Type B pancreatic cell (in vitro differentiated cells): Measurements from ENCODE around the gene P2RY8. TPM values are rescaled to one million over a fixed set of nuclear protein-coding genes. Genes with fewer than 3 reads are reported as not detected.
"Not testable (repeated sequence)": the region's sequence is repeated elsewhere in the genome, so short reads cannot be mapped to it uniquely, and the experiment has no call there.

Experiments
- DNase-seq: peaks from one replicate; pipeline ENCODE4 v3.0.0; 2021; ENCODE audit warnings: mixed read lengths; ENCODE audit not compliant: unreplicated experiment; ENCODE audit errors: extremely low spot score
- H3K27ac Mint-ChIP-seq: 2 replicates; pipeline ENCODE4 v1.8.0; 2021; ENCODE audit warnings: mild to moderate bottlenecking, mixed read lengths
- H3K27me3 Mint-ChIP-seq: 2 replicates; pipeline ENCODE4 v1.8.0; 2021; ENCODE audit warnings: mixed read lengths
- H3K36me3 Mint-ChIP-seq: 2 replicates; pipeline ENCODE4 v1.8.0; 2021; ENCODE audit warnings: mixed read lengths
- H3K4me1 Mint-ChIP-seq: one replicate; pipeline ENCODE4 v1.8.0; 2021; ENCODE audit warnings: mixed read lengths; ENCODE audit not compliant: unreplicated experiment
- H3K4me3 Mint-ChIP-seq: 2 replicates; pipeline ENCODE4 v1.8.0; 2021; ENCODE audit warnings: mild to moderate bottlenecking, mixed read lengths
- H3K9me3 Mint-ChIP-seq: 2 replicates; pipeline ENCODE4 v1.8.0; 2021; ENCODE audit warnings: mixed read lengths
- CTCF ChIP-seq: fragments of 200-600 bp; sonication (generic); conservative IDR thresholded peaks from 2 replicates; pipeline ENCODE4 v1.5.0; 2021; ENCODE audit warnings: antibody characterized with exemption, mild to moderate bottlenecking
- total RNA-seq: library from RNA; stranded (reverse); gene quantifications from 2 replicates; pipeline ENCODE4 v1.2.1, GENCODE V29; 2021; ENCODE audit warnings: low replicate concordance

P2RY8 gene
- total RNA-seq, 1 donor from 2014 or later, result not detected

- no peak overlapping the region for H3K4me3 Mint-ChIP-seq
- no peaks in the 10 kb centered on the region for H3K36me3 Mint-ChIP-seq
- no peak overlapping the region for H3K27ac Mint-ChIP-seq
- H3K27me3 Mint-ChIP-seq, result peaks cover 5% of the 10 kb centered on the region
- TF ChIP-seq CTCF, result no peak
- DNase-seq, result peak; percentile 25
- no peaks in the 10 kb centered on the region for H3K4me1 Mint-ChIP-seq
- H3K9me3 Mint-ChIP-seq, result peaks cover 5% of the 10 kb centered on the region
These were observed 21.9 kb upstream of the P2RY8 start for GRCh38 chrX:1558761-1559468.

- not testable (repeated sequence) for H3K27me3 Mint-ChIP-seq, H3K4me1 Mint-ChIP-seq, H3K27ac Mint-ChIP-seq, H3K36me3 Mint-ChIP-seq, H3K9me3 Mint-ChIP-seq, H3K4me3 Mint-ChIP-seq
- peak; percentile 4 for DNase-seq
These were observed 20.5 kb upstream of the P2RY8 start for GRCh38 chrX:1557442-1557841.

GRCh38 chrX:1555370-1555769, 18.4 kb upstream of the P2RY8 start:
- Mint-ChIP-seq H3K9me3 (peaks cover 5% of the 10 kb centered on the region), H3K27me3 (peaks cover 10% of the 10 kb centered on the region), H3K4me1 (no peaks in the 10 kb centered on the region), H3K36me3 (no peaks in the 10 kb centered on the region), H3K4me3 (no peak overlapping the region), H3K27ac (no peak overlapping the region)
- no peak for TF ChIP-seq CTCF
- DNase-seq, result peak; percentile 1

- no peak overlapping the region for H3K4me3 Mint-ChIP-seq
- H3K36me3 Mint-ChIP-seq, result no peaks in the 10 kb centered on the region
- H3K4me1 Mint-ChIP-seq, result no peaks in the 10 kb centered on the region
- no peak overlapping the region for H3K27ac Mint-ChIP-seq
- peak; percentile 27 for DNase-seq
- no peak for TF ChIP-seq CTCF
- H3K9me3 Mint-ChIP-seq, result peaks cover 5% of the 10 kb centered on the region
- H3K27me3 Mint-ChIP-seq, result peaks cover 10% of the 10 kb centered on the region
These were observed 17.7 kb upstream of the P2RY8 start for GRCh38 chrX:1554469-1555210.

GRCh38 chrX:1551959-1552546, 15.1 kb upstream of the P2RY8 start:
- no peaks in the 10 kb centered on the region for H3K4me1 Mint-ChIP-seq
- no peak for DNase-seq
- no peaks in the 10 kb centered on the region for H3K36me3 Mint-ChIP-seq
- peaks cover 5% of the 10 kb centered on the region for H3K9me3 Mint-ChIP-seq
- H3K27me3 Mint-ChIP-seq, result peaks cover 4% of the 10 kb centered on the region
- TF ChIP-seq CTCF, result no peak
- H3K27ac Mint-ChIP-seq, result no peak overlapping the region
- H3K4me3 Mint-ChIP-seq, result no peak overlapping the region

GRCh38 chrX:1546691-1547251, 9.8 kb upstream of the P2RY8 start:
- Mint-ChIP-seq H3K36me3 (no peaks in the 10 kb centered on the region), H3K9me3 (no peaks in the 10 kb centered on the region), H3K4me3 (no peak overlapping the region), H3K4me1 (no peaks in the 10 kb centered on the region), H3K27me3 (no peaks in the 10 kb centered on the region), H3K27ac (no peak overlapping the region)
- TF ChIP-seq CTCF, result no peak
- peak; percentile 45 for DNase-seq
